Fibroblast of lung (primary cell): ENCODE measurements around the gene ZRSR2.

Source experiments
- CTCF ChIP-seq, 2 donors: IDR thresholded peaks in 1 of 2; conservative IDR thresholded peaks in 1 of 2; 1 replicate in 1 of 2; 2 replicates in 1 of 2; pipeline ENCODE4 v1.5.1; 2011 to 2012; ENCODE audit warnings: low read length in 2 of 2, control low read depth in 1 of 2, inconsistent platforms in 1 of 2, low read depth in 1 of 2, mild to moderate bottlenecking in 1 of 2
- EZH2 ChIP-seq: IDR thresholded peaks from 2 replicates; pipeline ENCODE4 v1.5.1; 2012; ENCODE audit warnings: low read length, control low read depth, mild to moderate bottlenecking; ENCODE audit errors: missing control alignments

GRCh38 chrX:15751155-15751819 lies 39.0 kb upstream of the ZRSR2 start:
- TF ChIP-seq CTCF (conservative IDR thresholded peaks at IDR 0.05 in 1 of 2, IDR thresholded peaks at IDR 0.05 in 1 of 2; ENCODE audit: low read depth in 1 of 2, low read length in 2 of 2) (no peak), EZH2 (no peak)
